ENCODE data around the gene HCFC1. TPM values are rescaled to one million over a fixed set of nuclear protein-coding genes. Genes with fewer than 3 reads are reported as not detected.

HCFC1 gene
- total and polyA plus RNA-seq, 3 experiments from 2014 or later = 12.4 to 156 (median 152) TPM

DNA sequence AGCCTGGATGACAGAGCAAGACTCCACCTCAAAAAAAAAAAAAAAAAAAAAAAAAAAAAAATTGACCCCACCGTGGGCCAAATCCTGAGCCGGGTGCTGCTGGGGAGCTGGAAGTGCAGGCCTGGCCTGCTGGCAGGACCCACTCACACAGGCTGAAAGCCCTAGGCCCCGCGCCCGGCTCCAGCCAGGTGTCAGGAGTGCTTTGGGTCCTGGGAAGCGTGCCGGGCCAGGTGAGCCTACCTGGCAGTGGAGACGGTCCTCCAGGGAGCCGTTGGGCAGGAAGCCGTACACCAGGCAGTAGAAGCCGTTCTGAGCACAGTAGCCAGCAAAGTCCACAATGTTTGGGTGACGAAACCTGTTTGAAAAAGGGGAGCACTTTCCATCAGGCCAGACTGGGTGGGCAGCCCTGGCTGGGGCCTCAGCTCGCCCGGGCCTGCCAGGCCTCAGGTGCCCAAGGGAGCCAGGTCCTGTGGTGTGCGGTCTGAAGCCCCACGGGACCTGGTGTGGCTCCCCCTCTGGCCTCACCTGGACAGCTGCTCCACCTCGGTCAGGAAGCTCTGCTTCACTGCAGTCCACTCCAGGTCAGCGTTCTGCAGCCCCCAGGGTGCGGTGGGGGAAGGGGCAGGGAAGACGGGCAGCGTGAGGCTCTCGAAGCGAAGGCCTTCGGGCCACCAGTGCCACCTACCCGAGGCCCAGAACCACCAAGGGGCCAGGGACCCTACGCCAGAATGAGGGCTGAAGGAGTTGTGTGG is 46.3 kb upstream of the HCFC1 start:
- H3K27me3 Mint-ChIP-seq = peaks cover 0 to 4% of the 10 kb centered on the region in 2 donors
- H3K9me3 Mint-ChIP-seq = no peaks in the 10 kb centered on the region
- Histone ChIP-seq H3K36me3 (ENCODE audit: insufficient read depth, low read length) (no peaks in the 10 kb centered on the region), H3K27me3 (ENCODE audit: insufficient read depth, low read length, poor library complexity, severe bottlenecking) (no peaks in the 10 kb centered on the region), H3K27ac (ENCODE audit: low read depth, low read length) (peak overlapping the region; percentile 79), H3K4me1 (ENCODE audit: insufficient read depth, low read length) (peaks cover 8% of the 10 kb centered on the region), H3K9me3 (ENCODE audit: low read length) (no peaks in the 10 kb centered on the region), H3K4me3 (ENCODE audit: low read length) (no peak overlapping the region)
- peaks cover 0 to 36% (median 2%) of the 10 kb centered on the region in 3 donors for H3K36me3 Mint-ChIP-seq
- POLR2A ChIA-PET = no interaction called here
- CTCF ChIA-PET = interaction anchor here (0.7 to 1.5 kb wide), 3 partner anchors 10 to 33 kb away, joined by 4 to 5 read pairs (median 4); no protein-coding TSS in a partner anchor
- peaks cover 16 to 33% (median 19%) of the 10 kb centered on the region in 3 donors for H3K4me1 Mint-ChIP-seq
- no peak for DNase-seq
- peak overlapping the region in 6 of 7 donors; percentile 63 to 94 (median 88) for H3K4me3 Mint-ChIP-seq
- H3K27ac Mint-ChIP-seq = peak overlapping the region in 7 of 8 donors; percentile 39 to 98 (median 91)

DNA sequence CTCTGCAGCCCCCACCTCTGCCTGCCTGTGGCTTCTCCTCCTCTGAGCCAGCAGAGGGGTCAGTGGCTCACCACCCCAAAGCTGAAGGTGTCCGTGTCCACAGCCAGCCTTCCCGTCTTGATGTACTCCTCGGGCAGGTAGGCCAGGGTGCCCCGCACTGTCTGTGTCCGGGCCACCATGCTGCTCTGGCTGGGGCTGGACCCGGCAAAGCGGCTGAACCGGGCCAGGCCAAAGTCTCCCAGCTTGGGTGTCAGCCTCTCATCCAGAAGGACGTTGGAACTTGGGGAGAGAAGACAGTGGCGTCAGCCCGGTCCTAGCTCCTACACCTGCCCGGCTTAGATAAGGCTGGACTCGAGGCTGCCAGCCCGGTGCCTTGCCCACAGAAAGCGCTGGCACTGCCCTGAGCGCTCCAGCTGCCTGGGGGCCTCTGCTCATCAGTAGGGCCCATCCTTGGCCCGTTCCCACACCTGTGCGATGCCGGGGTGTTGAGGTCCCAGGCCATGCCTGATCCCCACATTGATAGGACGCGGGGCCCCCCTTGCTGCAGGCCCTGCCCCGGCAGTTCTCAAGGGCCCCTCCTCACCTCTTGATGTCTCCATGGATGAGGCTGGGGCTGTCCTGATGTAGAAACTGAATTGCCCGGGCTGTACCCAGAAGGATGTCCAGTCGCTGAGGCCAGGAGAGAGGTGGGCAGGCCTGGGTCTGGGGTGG is 44.9 kb upstream of the HCFC1 start:
- H3K27me3 ChIP-seq (ENCODE audit: insufficient read depth, low read length, poor library complexity, severe bottlenecking) = no peaks in the 10 kb centered on the region
- Mint-ChIP-seq H3K27me3 (peaks cover 0 to 4% of the 10 kb centered on the region in 2 donors), H3K4me1 (peaks cover 16 to 33% (median 18%) of the 10 kb centered on the region in 3 donors), H3K9me3 (no peaks in the 10 kb centered on the region), H3K27ac (peak overlapping the region in 2 of 8 donors; percentile 54 to 61), H3K4me3 (no peak overlapping the region), H3K36me3 (peaks cover 0 to 43% (median 6%) of the 10 kb centered on the region in 3 donors)
- ChIA-PET CTCF (interaction anchor here (1.2 kb wide), 1 partner anchor 10 kb away, joined by 3 read pairs; no protein-coding TSS in a partner anchor), POLR2A (no interaction called here)
- no peaks in the 10 kb centered on the region for H3K36me3 ChIP-seq (ENCODE audit: insufficient read depth, low read length)
- H3K4me3 ChIP-seq (ENCODE audit: low read length) = no peak overlapping the region
- no peak for DNase-seq
- H3K27ac ChIP-seq (ENCODE audit: low read depth, low read length) = no peak overlapping the region
- H3K4me1 ChIP-seq (ENCODE audit: insufficient read depth, low read length) = peaks cover 8% of the 10 kb centered on the region
- no peaks in the 10 kb centered on the region for H3K9me3 ChIP-seq (ENCODE audit: low read length)

DNA sequence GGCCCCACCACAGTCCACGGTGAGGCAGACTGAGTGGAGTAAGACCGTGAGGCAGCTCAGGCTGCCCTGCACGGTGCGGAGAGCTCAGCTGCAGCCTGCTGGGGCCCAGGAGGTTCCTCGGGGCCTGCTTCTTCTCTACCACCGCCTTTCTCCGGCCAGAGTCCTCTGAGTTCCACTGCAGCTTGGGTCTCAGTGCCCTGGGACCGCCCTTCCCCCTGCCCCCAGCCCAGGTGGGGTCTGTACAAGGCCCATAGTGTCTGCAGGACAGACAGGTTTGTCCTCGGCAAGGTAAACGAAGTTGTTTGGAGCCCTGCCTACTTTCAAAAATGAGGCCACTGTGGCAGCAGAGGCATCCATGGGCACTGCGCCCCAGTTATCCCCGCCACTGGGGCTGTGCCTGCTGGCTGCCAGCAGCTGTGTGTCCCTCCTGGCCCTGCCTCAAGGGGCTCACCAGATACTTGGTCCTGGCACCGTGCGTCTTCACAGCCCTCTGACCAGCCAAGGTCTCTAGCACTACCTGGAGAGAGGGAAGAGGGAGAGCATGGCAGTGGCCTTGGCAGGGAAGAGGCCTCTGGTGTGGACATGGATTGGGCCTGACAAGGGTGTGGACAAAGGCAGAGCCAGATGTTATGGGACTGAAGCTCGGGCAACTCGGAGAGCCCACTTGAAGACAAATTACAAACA is 44.1 kb upstream of the HCFC1 start:
- Mint-ChIP-seq H3K4me3 (peak overlapping the region in 1 of 7 donors; percentile 30), H3K36me3 (peaks cover 0 to 44% (median 6%) of the 10 kb centered on the region in 3 donors), H3K27ac (peak overlapping the region in 5 of 8 donors; percentile 32 to 86 (median 54)), H3K4me1 (peaks cover 14 to 30% (median 16%) of the 10 kb centered on the region in 3 donors), H3K9me3 (no peaks in the 10 kb centered on the region), H3K27me3 (peaks cover 0 to 4% of the 10 kb centered on the region in 2 donors)
- no peak for DNase-seq
- H3K4me3 ChIP-seq (ENCODE audit: low read length) = no peak overlapping the region
- H3K36me3 ChIP-seq (ENCODE audit: insufficient read depth, low read length) = no peaks in the 10 kb centered on the region
- peaks cover 2% of the 10 kb centered on the region for H3K4me1 ChIP-seq (ENCODE audit: insufficient read depth, low read length)
- no peaks in the 10 kb centered on the region for H3K9me3 ChIP-seq (ENCODE audit: low read length)
- POLR2A ChIA-PET = no interaction called here
- CTCF ChIA-PET = interaction anchor here (1.2 kb wide), 1 partner anchor 11 kb away, joined by 3 read pairs; no protein-coding TSS in a partner anchor
- no peak overlapping the region for H3K27ac ChIP-seq (ENCODE audit: low read depth, low read length)
- H3K27me3 ChIP-seq (ENCODE audit: insufficient read depth, low read length, poor library complexity, severe bottlenecking) = no peaks in the 10 kb centered on the region

DNA sequence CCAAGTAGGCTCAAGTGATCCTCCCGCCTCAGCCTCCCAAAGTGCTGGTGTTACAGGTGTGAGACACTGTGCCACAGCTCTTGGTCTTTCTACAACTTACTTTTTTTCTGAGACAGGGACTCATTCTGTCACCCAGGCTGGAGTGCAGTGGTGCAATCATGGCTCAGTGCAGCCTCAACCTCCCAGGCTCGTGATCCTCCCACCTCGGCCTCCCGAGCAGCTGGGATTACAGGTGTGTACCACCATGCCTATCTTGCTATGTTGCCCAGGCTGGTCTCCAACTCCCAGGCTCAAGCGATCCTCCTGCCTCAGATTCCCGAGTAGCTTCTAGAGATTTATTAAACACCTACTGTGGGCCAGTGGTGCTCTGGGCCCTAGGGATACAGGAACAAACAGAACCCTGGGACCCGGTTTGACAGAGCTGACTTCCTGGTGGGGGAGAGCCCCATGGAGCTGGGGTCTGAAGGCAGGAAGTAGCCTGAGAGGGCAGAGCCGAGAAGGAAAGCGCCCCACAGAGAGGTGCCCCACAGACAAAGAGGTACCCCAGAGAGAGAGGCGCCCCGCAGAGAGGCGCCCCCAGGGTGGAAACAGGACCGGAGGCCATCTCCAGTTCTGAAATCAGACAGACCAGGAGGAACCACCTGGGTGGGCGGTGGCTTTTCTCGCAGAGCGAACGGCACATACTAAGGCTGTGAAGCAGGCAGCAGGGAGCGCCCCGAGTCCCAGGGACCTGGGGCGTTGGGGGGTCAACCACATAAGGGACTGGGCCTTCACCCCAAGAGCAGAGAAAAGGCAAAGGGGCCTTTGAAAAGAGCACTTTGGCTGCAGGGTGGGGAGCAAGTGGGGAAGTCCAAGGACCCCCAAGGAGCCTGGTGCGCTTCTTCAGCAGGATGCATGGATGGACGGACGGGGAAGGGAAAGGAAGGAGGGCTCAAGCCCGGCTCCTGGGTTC is 43.1 kb upstream of the HCFC1 start:
- CTCF ChIA-PET = interaction anchor here (0.8 to 3.0 kb wide), 11 partner anchors 9 to 368 kb away, joined by 3 to 15 read pairs (median 5); no protein-coding TSS in a partner anchor

DNA sequence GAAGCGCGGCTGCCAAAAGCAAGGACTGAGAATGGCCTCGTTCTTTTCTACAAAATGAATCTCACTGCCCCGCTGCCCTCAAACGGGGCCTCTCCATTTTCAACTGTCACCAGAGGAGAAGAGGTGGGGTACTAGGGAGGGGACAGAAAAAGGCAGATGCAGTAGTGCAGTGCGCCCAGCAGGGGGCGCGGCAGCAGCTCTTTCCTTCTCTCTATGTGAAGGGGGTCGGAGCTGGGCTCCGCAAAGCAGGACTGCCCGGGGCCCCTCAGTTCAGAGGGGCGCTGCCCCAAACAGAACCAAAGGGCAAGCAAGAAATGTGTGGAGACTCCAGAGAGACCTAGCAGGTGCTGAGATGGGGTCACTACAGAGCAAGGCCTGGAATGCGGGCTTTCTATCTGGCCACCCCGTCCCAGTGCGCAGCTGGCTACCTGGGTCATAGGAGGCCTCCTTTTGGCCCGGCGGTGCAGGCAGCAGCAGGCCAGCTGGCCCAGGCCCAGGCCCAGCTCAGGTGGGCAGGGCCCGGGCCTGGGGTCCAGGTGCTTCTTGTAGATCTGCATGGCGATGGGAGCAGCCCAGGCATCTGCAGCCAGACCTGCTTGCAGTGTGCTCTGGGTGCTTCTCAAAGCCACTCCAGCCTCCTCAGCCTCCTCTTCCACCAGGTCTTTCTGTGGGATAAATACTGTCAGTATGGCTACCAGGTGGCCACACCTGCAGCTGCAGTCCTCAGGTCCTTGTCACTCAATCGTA is 42.2 kb upstream of the HCFC1 start:
- Histone ChIP-seq H3K4me1 (ENCODE audit: insufficient read depth, low read length) (no peaks in the 10 kb centered on the region), H3K27ac (ENCODE audit: low read depth, low read length) (no peak overlapping the region), H3K4me3 (ENCODE audit: low read length) (no peak overlapping the region), H3K27me3 (ENCODE audit: insufficient read depth, low read length, poor library complexity, severe bottlenecking) (no peaks in the 10 kb centered on the region), H3K36me3 (ENCODE audit: insufficient read depth, low read length) (no peaks in the 10 kb centered on the region), H3K9me3 (ENCODE audit: low read length) (no peaks in the 10 kb centered on the region)
- H3K4me1 Mint-ChIP-seq = peaks cover 7 to 23% (median 11%) of the 10 kb centered on the region in 3 donors
- peak overlapping the region in 1 of 7 donors; percentile 63 for H3K4me3 Mint-ChIP-seq
- peak overlapping the region in 6 of 8 donors; percentile 29 to 89 (median 64) for H3K27ac Mint-ChIP-seq
- peaks cover 0 to 5% of the 10 kb centered on the region in 2 donors for H3K27me3 Mint-ChIP-seq
- DNase-seq = peak; percentile 24 to 66 (median 49)
- H3K9me3 Mint-ChIP-seq = no peaks in the 10 kb centered on the region
- CTCF ChIA-PET = interaction anchor here (0.5 to 3.0 kb wide), 25 partner anchors 8 to 383 kb away, joined by 3 to 15 read pairs (median 3); no protein-coding TSS in a partner anchor
- peaks cover 0 to 46% (median 6%) of the 10 kb centered on the region in 3 donors for H3K36me3 Mint-ChIP-seq
- POLR2A ChIA-PET = interaction anchor here (0.7 to 1.4 kb wide), 2 partner anchors 33 to 366 kb away, joined by 3 read pairs; partner anchors contain the start of gene EMD

More for the DNA sequence above, 43.1 kb upstream of the HCFC1 start:
- Mint-ChIP-seq H3K27me3 (peaks cover 0 to 4% of the 10 kb centered on the region in 2 donors), H3K4me1 (peaks cover 9 to 25% (median 11%) of the 10 kb centered on the region in 3 donors), H3K4me3 (peak overlapping the region in 3 of 7 donors; percentile 30 to 74 (median 41)), H3K9me3 (no peaks in the 10 kb centered on the region), H3K36me3 (peaks cover 0 to 49% (median 6%) of the 10 kb centered on the region in 3 donors), H3K27ac (peak overlapping the region in 7 of 8 donors; percentile 29 to 82 (median 55))
- Histone ChIP-seq H3K36me3 (ENCODE audit: insufficient read depth, low read length) (no peaks in the 10 kb centered on the region), H3K4me3 (ENCODE audit: low read length) (no peak overlapping the region), H3K27me3 (ENCODE audit: insufficient read depth, low read length, poor library complexity, severe bottlenecking) (no peaks in the 10 kb centered on the region), H3K4me1 (ENCODE audit: insufficient read depth, low read length) (no peaks in the 10 kb centered on the region), H3K27ac (ENCODE audit: low read depth, low read length) (no peak overlapping the region), H3K9me3 (ENCODE audit: low read length) (no peaks in the 10 kb centered on the region)
- no peak for DNase-seq
- POLR2A ChIA-PET = interaction anchor here (1.4 kb wide), 1 partner anchor 34 kb away, joined by 3 read pairs; no protein-coding TSS in a partner anchor

DNA sequence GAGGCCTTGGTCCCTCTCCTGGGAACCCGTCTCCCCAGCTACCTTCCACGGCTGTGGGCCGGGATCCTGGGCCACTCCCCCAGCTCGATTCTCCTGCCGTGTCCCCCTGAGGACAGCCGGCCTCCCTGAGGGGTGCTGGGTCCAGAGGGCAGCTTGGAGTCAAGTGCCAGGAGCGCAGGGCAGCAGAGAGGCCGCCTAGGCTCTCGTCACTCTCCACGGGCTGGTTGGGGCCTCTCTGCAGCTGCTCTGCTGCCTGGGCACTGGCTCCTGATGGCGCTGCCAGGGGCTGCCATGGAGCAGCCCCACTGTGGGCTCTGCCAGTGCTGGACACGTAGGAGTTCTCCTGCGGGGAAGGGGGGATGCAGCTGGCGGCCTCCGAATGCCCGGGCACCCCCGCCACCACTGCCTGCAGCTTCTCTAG is 41.4 kb upstream of the HCFC1 start:
- no peak overlapping the region for H3K4me3 Mint-ChIP-seq
- H3K27ac Mint-ChIP-seq = no peak overlapping the region
- Histone ChIP-seq H3K27ac (ENCODE audit: low read depth, low read length) (no peak overlapping the region), H3K27me3 (ENCODE audit: insufficient read depth, low read length, poor library complexity, severe bottlenecking) (no peaks in the 10 kb centered on the region), H3K36me3 (ENCODE audit: insufficient read depth, low read length) (no peaks in the 10 kb centered on the region), H3K4me3 (ENCODE audit: low read length) (no peak overlapping the region), H3K4me1 (ENCODE audit: insufficient read depth, low read length) (no peaks in the 10 kb centered on the region), H3K9me3 (ENCODE audit: low read length) (no peaks in the 10 kb centered on the region)
- no peak for DNase-seq
- CTCF ChIA-PET = interaction anchor here (0.5 to 3.0 kb wide), 22 partner anchors 9 to 383 kb away, joined by 3 to 15 read pairs (median 3); partner anchors contain the start of gene HCFC1
- peaks cover 6 to 17% (median 11%) of the 10 kb centered on the region in 3 donors for H3K4me1 Mint-ChIP-seq
- peaks cover 0 to 8% of the 10 kb centered on the region in 2 donors for H3K27me3 Mint-ChIP-seq
- no peaks in the 10 kb centered on the region for H3K9me3 Mint-ChIP-seq
- H3K36me3 Mint-ChIP-seq = peaks cover 0 to 46% (median 6%) of the 10 kb centered on the region in 3 donors
- POLR2A ChIA-PET = no interaction called here

All from CD8-positive, alpha-beta memory T cell (primary cell).